ENCODE measurements around the gene CIAO2A.
"Not testable (repeated sequence)": the region's sequence is repeated elsewhere in the genome, so short reads cannot be mapped to it uniquely, and the experiment has no call there.

The CIAO2A gene

DNA sequence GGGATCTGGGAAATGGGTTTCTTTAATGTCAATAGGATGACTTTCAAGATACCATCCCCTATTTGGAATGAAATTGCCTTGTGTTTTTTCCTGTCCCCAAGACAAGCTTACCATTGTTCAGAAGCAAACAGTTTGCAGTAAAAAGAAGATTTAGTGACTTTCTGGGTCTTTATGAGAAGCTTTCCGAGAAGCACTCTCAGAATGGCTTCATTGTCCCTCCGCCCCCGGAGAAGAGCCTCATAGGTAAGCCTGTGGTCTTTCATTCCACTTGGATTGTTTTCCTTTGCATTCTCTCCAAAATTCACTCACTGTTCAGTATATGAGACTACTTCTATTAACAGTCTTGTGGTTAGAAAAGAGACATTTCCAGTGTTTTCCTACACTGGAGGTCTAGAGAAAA, 32.3 kb upstream of the CIAO2A start:
- H3K4me3 ChIP-seq (ENCODE audit: low read length) = no peak overlapping the region
- TF ChIP-seq, protein P1, sequence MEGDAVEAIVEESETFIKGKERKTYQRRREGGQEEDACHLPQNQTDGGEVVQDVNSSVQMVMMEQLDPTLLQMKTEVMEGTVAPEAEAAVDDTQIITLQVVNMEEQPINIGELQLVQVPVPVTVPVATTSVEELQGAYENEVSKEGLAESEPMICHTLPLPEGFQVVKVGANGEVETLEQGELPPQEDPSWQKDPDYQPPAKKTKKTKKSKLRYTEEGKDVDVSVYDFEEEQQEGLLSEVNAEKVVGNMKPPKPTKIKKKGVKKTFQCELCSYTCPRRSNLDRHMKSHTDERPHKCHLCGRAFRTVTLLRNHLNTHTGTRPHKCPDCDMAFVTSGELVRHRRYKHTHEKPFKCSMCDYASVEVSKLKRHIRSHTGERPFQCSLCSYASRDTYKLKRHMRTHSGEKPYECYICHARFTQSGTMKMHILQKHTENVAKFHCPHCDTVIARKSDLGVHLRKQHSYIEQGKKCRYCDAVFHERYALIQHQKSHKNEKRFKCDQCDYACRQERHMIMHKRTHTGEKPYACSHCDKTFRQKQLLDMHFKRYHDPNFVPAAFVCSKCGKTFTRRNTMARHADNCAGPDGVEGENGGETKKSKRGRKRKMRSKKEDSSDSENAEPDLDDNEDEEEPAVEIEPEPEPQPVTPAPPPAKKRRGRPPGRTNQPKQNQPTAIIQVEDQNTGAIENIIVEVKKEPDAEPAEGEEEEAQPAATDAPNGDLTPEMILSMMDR (IDR thresholded peaks at IDR 0.05; ENCODE audit: insufficient read depth, low read depth, low read length, missing control alignments) = no peak
- DNase-seq (ENCODE audit: low read depth) = no peak

DNA sequence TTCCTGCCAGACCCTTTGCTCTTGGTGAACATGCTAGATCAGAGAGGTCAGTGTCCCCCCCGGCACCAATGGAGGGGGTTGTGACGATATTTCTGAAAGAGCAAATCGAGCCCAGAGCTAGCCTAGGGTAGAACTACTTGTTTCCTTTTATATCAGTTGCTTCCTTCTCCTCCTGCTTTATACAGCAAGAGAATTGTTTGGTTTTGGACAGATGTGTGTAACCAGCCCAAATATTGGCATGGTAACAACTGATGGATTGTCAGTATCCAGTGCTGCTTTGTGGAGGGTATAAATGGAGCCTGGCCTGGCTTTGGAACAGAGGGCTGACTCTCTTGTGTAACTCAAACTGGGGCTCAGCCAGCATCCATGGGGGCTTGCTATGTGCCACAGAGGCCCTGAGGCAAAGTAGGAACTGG, 29.3 kb upstream of the CIAO2A start:
- TF ChIP-seq, protein P1 (IDR thresholded peaks at IDR 0.05; ENCODE audit: insufficient read depth, low read depth, low read length, missing control alignments) = no peak
- no peak overlapping the region for H3K4me3 ChIP-seq (ENCODE audit: low read length)
- no peak for DNase-seq (ENCODE audit: low read depth)

DNA sequence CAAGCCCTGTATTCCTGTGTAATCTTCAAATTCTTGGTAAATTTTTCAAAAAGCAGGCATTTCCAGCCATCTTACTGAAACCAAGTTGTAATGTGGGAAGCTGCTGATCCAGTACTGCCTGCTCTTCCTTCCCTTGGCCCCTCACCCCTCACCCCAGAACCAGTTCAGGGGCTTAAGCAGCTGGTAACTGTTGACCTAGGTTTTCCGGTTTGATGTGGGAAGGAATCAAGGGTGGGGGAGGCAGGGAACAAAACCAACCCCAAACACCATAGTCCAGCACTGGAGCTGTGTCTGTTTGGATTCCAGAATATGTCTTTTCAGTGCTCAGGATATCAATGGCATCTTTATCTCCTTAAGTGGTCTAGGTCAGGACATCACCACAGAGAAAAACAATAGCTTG, 28.8 kb upstream of the CIAO2A start:
- no peak overlapping the region for H3K4me3 ChIP-seq (ENCODE audit: low read length)
- TF ChIP-seq, protein P1 (IDR thresholded peaks at IDR 0.05; ENCODE audit: insufficient read depth, low read depth, low read length, missing control alignments) = no peak
- no peak for DNase-seq (ENCODE audit: low read depth)

DNA sequence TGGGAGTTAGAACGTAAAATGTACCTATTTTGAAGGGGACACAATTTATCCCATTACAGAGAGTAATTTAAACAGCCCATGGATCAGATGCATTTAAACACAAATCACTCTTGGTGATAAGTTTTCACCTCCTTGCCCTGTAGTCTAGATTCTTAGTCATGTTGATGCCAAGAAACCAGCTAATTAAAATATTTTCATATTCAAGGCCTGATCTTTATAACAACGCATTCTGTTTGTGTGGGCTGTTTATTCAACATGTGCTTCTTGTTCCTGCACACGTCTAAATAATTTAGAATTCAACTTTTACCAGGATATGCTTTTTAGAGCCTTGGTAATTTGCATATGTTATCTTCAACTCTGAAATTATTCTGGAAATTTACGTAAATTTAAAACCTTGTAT, 28.0 kb upstream of the CIAO2A start:
- no peak overlapping the region for H3K4me3 ChIP-seq (ENCODE audit: low read length)
- TF ChIP-seq, protein P1 (IDR thresholded peaks at IDR 0.05; ENCODE audit: insufficient read depth, low read depth, low read length, missing control alignments) = no peak
- DNase-seq (ENCODE audit: low read depth) = no peak

DNA sequence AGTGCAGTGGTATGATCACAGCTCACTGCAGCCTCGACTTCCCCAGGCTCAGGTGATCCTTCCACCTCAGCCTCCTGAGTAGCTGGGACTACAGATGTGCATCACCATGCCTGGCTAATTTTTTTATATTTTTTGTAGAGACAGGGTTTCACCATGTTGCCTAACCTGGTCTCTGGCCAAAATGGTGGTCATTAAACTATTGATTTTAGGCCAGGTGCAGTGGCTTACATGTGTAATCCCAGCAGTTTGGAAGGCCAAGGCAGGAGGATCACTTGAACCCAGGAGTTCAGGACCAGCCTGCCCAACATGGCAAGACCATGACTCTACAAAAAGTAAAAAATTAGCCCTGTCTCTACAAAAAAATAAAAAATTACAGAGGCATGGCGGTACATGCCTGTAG, 26.7 kb upstream of the CIAO2A start:
- H3K4me3 ChIP-seq (ENCODE audit: low read length); DNase-seq (ENCODE audit: low read depth): not testable (repeated sequence)

DNA sequence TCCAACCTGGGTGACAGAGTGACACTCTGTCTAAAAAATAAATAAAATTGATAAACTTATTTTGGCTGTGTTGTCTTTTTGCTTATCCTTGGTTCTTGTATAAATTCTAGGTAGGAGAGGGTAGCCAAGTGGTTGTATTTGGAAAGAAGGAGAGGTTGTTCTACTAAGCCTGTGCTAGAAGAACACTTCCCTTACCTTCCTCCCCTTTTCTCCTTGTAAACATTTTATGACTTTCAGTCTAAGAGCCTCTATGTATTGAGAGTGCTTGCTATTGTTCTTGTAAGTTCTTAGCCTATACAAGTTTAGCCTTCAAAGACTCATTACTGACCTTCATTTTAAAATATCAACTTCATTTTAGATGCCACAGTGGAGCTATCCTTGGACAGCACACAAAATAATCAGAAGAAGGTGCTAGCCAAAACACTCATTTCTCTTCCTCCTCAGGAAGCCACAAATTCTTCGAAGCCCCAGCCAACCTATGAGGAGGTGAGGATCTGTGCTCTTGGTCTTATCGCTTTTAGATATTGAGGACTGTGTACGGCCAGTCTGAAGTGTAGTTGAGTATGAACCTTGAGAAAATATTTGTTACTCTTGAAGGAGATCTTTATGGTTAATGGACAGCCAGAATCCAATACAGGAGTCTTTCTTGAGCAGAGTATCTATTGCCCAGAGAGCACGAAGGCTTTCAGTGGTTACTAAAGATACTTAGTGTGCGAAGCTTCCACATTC, 24.3 kb upstream of the CIAO2A start:
- H3K4me3 ChIP-seq (ENCODE audit: low read length) = no peak overlapping the region
- no peak for DNase-seq (ENCODE audit: low read depth)
- TF ChIP-seq, protein P1 (IDR thresholded peaks at IDR 0.05; ENCODE audit: insufficient read depth, low read depth, low read length, missing control alignments) = no peak

DNA sequence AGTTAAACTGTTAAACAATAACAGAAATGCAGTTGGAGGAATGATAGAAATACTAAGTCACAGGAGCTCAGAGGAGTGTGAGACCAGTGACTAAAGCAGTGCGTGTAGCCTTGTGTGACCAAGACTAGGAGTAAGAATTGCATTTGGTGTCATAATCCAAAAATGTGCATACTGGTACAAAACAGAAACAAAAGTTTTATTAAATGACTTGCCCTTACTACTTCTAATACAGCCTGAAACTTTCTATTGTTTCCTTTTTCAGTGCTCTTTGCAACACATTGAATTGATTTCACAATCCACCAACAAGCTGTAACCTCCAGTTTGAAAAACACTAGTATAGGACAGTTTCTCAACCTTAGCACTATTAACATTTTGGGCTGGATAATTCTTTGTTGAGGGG, 19.3 kb upstream of the CIAO2A start:
- H3K4me3 ChIP-seq (ENCODE audit: low read length) = no peak overlapping the region
- peak; percentile 4 for DNase-seq (ENCODE audit: low read depth)
- TF ChIP-seq, protein P1 (IDR thresholded peaks at IDR 0.05; ENCODE audit: insufficient read depth, low read depth, low read length, missing control alignments) = no peak

All from epithelial cell of esophagus (primary cell).